GM21390 (cell line): ENCODE measurements around the gene ZNF578.
"Not testable (repeated sequence)": the region's sequence is repeated elsewhere in the genome, so short reads cannot be mapped to it uniquely, and the experiment has no call there.

Source experiments
- ATAC-seq: cut with Tn5 transposase; IDR thresholded peaks from one replicate; pipeline ENCODE4 v1.9.1; 2021; ENCODE audit not compliant: unreplicated experiment

The ZNF578 gene

GRCh38 chr19:52453324-52454094, at the start of gene ZNF578:
TSS of gene ZNF578 (plus strand) at chr19:52453553. CDS start at chr19:52501846, 48,293 bp downstream.
- no peak for ATAC-seq

- no peak for ATAC-seq
Observed at GRCh38 chr19:52410276-52410675, 43.1 kb upstream of the ZNF578 start.

DNA sequence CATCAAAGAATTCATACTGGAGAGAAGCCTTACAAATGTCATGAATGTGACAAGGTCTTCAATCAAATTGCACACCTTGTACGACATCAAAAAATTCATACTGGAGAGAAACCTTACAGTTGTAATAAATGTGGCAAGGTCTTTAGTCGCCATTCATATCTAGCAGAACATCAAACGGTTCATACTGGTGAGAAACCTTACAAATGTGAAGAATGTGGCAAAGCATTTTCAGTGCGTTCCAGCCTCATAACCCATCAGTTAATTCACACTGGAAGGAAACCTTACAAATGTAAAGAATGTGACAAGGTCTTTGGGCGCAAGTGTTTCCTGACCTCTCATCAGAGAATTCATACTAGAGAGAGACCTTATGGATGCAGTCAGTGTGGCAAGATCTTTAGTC, 37.6 kb upstream of the ZNF578 start:
- ATAC-seq: no peak

DNA sequence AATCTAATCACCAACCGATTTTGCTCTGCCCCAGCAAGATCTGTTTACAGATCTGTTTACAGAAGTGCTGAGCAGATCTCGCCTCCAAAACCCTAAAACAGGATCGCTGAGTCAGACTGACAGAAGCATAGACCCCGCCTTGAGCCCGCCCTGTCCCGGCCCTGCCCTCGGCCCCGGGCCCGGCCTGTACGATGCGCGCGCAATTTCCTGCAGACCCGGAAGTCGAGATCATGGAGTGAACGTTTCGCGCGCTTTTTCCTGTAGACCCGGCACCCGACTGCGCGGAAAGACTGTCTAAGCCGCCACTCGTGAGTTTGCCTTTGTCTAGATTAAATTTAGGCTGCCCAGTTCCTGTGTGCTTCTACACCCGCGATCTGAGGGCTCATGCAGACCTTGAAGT, 24.4 kb upstream of the ZNF578 start, which contains the start of gene ZNF534:
Gene ZNF534, plus strand, starts transcription at position 212 of the 400 bp plus-strand sequence. CDS start 2,327 bp downstream, outside the sequence.
- ATAC-seq: no peak

- no peak for ATAC-seq
Observed at GRCh38 chr19:52442179-52442578, 11.2 kb upstream of the ZNF578 start.

DNA sequence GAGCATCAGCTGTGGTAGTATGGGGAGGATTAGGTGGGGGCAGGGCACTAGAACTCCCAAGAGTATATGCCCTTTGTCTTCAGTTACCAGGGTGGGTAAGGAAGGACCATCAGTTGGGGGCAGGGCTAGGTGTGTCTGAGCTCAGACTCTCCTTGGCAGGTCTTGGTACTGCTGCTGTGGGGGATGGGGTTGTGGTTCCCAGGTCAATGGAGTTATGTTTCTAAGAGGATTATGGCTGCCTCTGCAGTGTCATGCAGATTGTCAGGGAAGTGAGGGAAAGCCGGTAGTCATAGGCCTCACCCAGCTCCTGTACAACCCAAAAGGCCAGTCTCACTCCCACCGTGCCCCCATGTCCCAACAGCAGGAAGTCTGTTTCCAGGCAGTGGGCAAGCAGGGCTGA, 8.8 kb upstream of the ZNF578 start:
- no peak for ATAC-seq

- ATAC-seq: no peak
Observed at GRCh38 chr19:52451241-52451640, 2.1 kb upstream of the ZNF578 start.

- no peak for ATAC-seq
Observed at GRCh38 chr19:52464798-52465470, 11.6 kb downstream of the ZNF578 start.

DNA sequence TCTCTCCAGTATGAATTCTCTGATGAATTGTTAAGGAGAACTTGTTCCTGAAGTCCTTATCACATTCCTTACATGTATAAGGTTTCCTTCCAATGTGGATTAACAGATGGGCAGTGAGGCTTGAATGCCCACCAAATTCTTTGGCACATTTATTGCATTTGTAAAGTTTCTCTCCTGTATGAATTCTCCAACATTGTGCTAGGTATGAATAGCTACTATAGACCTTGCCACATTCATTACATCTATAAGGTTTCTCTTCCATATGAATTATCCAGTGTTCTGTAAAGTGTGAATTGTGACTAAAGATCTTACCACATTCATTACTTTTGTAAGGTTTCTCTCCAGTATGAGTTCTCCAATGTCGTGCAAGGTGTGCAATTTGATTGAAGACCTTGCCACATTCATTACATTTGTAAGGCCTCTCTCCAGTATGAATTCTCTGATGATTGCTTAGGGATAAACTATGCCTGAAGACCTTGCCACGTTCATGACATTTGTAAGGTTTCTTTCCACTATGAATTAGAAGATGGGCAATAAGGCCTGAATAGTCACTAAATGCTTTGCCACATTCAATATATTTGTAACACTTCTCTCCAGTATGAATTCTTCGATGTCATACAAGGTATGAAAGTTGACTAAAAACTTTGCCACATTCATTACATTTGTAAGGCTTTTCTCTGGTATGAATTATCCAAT, 20.4 kb downstream of the ZNF578 start:
- ATAC-seq: no peak

DNA sequence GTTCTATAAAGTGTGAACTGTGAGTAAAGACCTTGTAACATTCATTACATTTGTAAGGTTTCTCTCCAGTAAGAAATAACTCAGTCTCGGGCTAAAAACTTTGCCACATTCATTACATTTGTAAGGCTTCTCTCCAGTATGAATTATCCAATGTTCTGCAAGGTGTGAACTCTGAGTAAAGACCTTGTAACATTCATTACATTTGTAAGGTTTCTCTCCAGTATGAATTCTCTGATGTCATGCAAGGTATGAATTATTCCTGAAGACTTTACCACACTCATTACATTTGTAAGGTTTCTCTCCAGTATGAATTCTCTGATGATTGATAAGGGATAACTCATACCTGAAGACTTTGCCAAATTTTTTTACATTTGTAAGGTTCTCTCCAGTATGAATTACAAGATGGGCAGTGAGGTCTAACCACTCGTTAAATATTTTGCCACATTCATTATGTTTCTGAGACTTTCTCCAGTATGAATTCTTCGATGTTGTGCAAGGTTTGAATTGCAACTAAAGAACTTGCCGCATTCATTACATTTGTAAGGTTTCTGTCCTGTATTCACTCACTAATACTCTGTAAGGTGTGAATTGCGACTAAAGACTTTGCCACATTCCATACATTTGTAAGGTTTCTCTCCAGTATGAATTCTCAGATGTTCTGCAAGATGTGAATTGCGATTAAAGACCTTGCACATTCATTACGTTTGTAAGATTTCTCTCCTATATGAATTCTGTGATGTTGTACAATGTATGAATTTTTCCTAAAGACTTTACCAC, 21.2 kb downstream of the ZNF578 start:
- no peak for ATAC-seq

DNA sequence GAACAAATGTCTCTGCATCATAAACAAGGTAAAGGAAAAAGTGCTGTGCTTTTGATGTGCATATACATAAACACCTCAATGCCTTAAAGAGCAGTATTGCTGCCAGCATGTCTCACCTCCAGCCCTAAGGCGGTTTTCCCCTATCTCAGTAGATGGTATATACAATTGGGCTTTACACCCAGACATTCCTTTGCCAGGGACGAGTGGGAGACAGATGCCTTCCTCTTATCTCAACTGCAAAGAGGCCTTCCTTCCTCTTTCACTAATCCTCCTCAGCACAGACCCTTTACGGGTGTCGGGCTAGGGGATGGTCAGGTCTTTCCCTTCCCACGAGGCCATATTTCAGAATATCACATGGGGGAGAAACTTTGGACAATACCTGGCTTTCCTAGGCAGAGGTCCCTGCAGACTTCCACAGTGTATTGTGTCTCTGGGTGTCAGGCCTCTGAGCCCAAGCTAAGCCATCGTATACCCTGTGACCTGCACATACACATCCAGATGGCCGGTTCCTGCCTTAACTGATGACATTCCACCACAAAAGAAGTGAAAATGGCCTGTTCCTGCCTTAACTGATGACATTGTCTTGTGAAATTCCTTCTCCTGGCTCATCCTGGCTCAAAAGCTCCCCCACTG, 30.9 kb downstream of the ZNF578 start:
- ATAC-seq: not testable (repeated sequence)

GRCh38 chr19:52485064-52485463, 31.7 kb downstream of the ZNF578 start:
- not testable (repeated sequence) for ATAC-seq

GRCh38 chr19:52485561-52486240, 32.3 kb downstream of the ZNF578 start:
- not testable (repeated sequence) for ATAC-seq

DNA sequence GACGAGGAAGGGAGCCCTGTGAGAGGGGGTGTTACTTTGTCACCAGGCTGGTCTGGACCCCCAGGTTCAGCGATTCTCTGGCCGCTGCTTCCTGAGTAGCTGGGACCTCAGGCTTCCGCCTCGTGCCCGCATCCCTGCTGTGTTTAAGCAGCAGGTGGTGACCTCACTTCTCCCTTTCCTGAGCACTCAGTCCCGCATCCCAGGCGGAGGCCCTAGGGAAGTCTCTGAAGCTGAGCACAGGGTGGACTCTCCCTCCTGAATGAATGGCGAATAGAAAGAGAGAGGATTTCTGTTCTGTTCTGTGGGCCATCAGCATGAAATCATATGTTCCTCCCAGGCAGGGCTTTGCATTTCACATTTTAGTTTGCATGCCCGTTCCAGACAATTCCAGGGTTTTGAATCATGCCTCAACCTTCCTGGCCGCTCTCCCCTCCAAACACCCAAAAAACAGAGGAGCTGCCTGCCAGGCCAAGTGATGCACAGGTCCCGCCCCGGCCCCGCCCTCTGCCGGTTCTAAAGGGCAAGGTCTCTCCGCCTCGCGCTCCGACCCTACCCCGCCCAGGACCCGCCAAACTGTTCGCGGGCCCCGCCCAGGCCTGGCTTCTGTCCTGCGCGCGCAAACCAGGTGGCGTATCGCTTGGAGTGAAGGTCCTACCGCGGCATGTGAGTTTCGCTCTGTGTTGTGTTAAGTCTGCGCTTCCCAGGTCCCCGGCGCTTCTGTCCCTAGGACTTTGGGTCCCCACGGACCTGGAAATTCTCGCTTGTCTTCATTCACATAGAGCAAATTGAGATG, 39.0 kb downstream of the ZNF578 start:
- ATAC-seq: no peak

- ATAC-seq: no peak
Observed at GRCh38 chr19:52492994-52493470, 39.7 kb downstream of the ZNF578 start.

DNA sequence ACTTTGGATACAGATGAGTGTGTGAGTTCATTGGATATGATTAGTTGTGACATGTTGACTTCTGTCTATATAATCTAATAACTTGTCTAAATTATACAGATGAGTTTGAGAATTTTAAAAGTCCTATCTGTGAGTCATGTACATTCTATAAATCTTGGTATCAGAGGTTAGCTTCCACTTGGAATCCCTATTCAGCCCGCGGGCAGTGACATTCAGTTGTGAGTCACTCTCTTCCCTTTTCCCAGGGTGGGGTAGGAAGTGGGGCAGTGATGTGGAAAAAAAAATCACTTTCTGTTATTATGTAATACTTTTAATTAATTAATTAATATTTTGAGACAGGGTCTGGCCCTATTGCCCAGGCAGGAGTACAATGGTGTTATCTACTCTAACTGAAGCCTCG, 41.2 kb downstream of the ZNF578 start:
- no peak for ATAC-seq

DNA sequence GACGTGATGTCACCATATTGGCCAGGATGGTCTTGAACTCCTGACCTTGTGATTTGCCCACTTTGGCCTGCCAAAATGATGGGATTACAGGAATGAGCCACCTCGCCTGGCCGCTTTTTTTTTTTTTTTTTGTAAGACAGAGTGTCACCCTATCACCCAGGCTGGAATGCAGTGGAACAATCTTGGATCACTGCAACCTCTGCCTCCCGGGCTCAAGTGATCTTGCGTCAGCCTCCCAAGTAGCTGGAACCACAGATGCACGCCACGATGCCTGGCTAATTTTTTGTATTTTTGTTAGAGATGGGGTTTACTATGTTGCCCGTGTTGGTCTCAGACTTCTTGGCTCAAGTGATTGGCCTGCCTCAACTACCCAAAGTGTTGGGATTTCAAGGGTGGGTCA, 45.2 kb downstream of the ZNF578 start:
- ATAC-seq: no peak

GRCh38 chr19:52500474-52500873, 47.1 kb downstream of the ZNF578 start:
- not testable (repeated sequence) for ATAC-seq

DNA sequence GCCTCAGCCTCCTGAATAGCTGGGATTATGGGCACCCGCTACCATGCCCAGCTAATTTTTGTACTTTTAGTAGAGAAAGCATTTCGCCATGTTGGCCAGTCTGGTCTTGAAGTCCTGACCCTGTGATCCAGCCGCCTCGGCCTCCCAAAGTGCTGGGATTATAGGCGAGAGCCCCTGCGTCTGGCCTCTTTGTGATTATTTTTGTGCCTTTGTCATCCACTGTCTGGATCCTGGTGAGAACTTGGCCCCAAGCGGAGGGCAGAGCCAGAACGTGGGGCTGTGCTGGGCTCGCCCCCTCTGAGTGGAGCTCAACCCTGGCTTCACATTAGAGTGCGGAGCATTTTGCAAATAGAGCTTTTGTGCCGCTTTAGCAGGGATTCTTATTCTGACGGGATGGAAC, 47.6 kb downstream of the ZNF578 start:
- ATAC-seq: not testable (repeated sequence)
